CD4-positive, CD25-positive, alpha-beta regulatory T cell (primary cell): ENCODE data around the gene EIF4B. TPM values are rescaled to one million over a fixed set of nuclear protein-coding genes. Genes with fewer than 3 reads are reported as not detected.
"Not testable (repeated sequence)": the region's sequence is repeated elsewhere in the genome, so short reads cannot be mapped to it uniquely, and the experiment has no call there.

Experiments
- ATAC-seq, 2 donors: fragments of 150-1000 bp; cut with Tn5 transposase; one replicate each; pipeline ENCODE4 v1.10.0; 2021; ENCODE audit warnings: low read depth in 2 of 2, moderate number of reproducible peaks in 2 of 2, moderate library complexity in 1 of 2
- DNase-seq, 3 donors: peaks; one replicate each; pipeline versions ENCODE4 v3.0.0 to v3.0.0-alpha.2; 2012 to 2022; ENCODE audit warnings: mixed read lengths in 1 of 3
- H3K27ac ChIP-seq: one replicate; pipeline ENCODE4 v1.7.0; 2013; ENCODE audit warnings: mild to moderate bottlenecking, low read length; ENCODE audit not compliant: insufficient read depth, poor library complexity, severe bottlenecking
- H3K27me3 ChIP-seq: one replicate; pipeline ENCODE4 v1.7.0; 2013; ENCODE audit warnings: low read length; ENCODE audit not compliant: control insufficient read depth, insufficient read depth
- H3K36me3 ChIP-seq: one replicate; pipeline ENCODE4 v1.7.0; 2013; ENCODE audit warnings: mild to moderate bottlenecking, low read length, moderate library complexity; ENCODE audit not compliant: control insufficient read depth, insufficient read depth
- H3K4me1 ChIP-seq: 2 replicates; pipeline ENCODE4 v1.7.0; 2013; ENCODE audit warnings: mild to moderate bottlenecking, low read length; ENCODE audit not compliant: insufficient read depth, control insufficient read depth, poor library complexity, severe bottlenecking
- H3K4me3 ChIP-seq: one replicate; pipeline ENCODE4 v1.7.0; 2013; ENCODE audit warnings: low read depth, mild to moderate bottlenecking, low read length, moderate library complexity
- H3K9me3 ChIP-seq, 2 experiments: 1 replicate in 1 of 2; 2 replicates in 1 of 2; pipeline ENCODE4 v1.7.0; 2013; ENCODE audit warnings: low read length in 2 of 2, mild to moderate bottlenecking in 1 of 2, moderate library complexity in 1 of 2; ENCODE audit not compliant: control insufficient read depth in 2 of 2
- H3K27ac Mint-ChIP-seq, 3 donors: one replicate each; pipeline ENCODE4 v1.8.0; 2020 to 2022; ENCODE audit warnings: mild to moderate bottlenecking in 3 of 3, mixed read lengths in 3 of 3, moderate library complexity in 2 of 3
- H3K27me3 Mint-ChIP-seq: one replicate; pipeline ENCODE4 v1.8.0; 2022; ENCODE audit warnings: mild to moderate bottlenecking, mixed read lengths
- H3K36me3 Mint-ChIP-seq: one replicate; pipeline ENCODE4 v1.8.0; 2020; ENCODE audit warnings: mixed read lengths
- H3K4me1 Mint-ChIP-seq, 4 donors: one replicate each; pipeline ENCODE4 v1.8.0; 2020 to 2022; ENCODE audit warnings: mixed read lengths in 4 of 4, mild to moderate bottlenecking in 1 of 4
- H3K4me3 Mint-ChIP-seq, 4 donors: one replicate each; pipeline ENCODE4 v1.8.0; 2020 to 2022; ENCODE audit warnings: mild to moderate bottlenecking in 4 of 4, mixed read lengths in 4 of 4, moderate library complexity in 3 of 4
- H3K9me3 Mint-ChIP-seq, 7 donors: one replicate each; pipeline ENCODE4 v1.8.0; 2020 to 2022; ENCODE audit warnings: mixed read lengths in 7 of 7, mild to moderate bottlenecking in 3 of 7, moderate library complexity in 2 of 7
- polyA plus RNA-seq, 4 donors: library from polyadenylated mRNA; unstranded; fragments of 300-500 nt; fragmentation: Illumina TruSeq; gene quantifications; one replicate each; pipeline ENCODE4 v1.2.3, GENCODE V29; 2021
- total RNA-seq: library from RNA; stranded (reverse); gene quantifications from one replicate; pipeline ENCODE4 v1.2.3, GENCODE V29; 2022

The EIF4B gene
- total and polyA plus RNA-seq, 5 donors from 2014 or later = 71.3 to 506 (median 116) TPM

GRCh38 chr12:52988898-52989297, 17.4 kb upstream of the EIF4B start:
- Histone ChIP-seq H3K4me3 (no peak overlapping the region), H3K27ac (no peak overlapping the region), H3K27me3 (no peaks in the 10 kb centered on the region), H3K36me3 (no peaks in the 10 kb centered on the region), H3K9me3 (no peaks in the 10 kb centered on the region), H3K4me1 (no peaks in the 10 kb centered on the region)
- H3K36me3 Mint-ChIP-seq = no peaks in the 10 kb centered on the region
- H3K27me3 Mint-ChIP-seq = peaks cover 22% of the 10 kb centered on the region
- H3K9me3 Mint-ChIP-seq = peaks cover 0 to 1% (median 0%) of the 10 kb centered on the region in 7 donors
- H3K4me3 Mint-ChIP-seq = no peak overlapping the region
- DNase-seq (no peak), ATAC-seq (no peak)
- H3K4me1 Mint-ChIP-seq = no peaks in the 10 kb centered on the region
- H3K27ac Mint-ChIP-seq = no peak overlapping the region

GRCh38 chr12:52990206-52990605, 16.1 kb upstream of the EIF4B start:
- Mint-ChIP-seq H3K27me3 (peaks cover 17% of the 10 kb centered on the region), H3K4me3 (no peak overlapping the region), H3K36me3 (no peaks in the 10 kb centered on the region), H3K27ac (no peak overlapping the region), H3K9me3 (peaks cover 0 to 1% (median 0%) of the 10 kb centered on the region in 7 donors), H3K4me1 (no peaks in the 10 kb centered on the region)
- Histone ChIP-seq H3K27ac (no peak overlapping the region), H3K4me1 (no peaks in the 10 kb centered on the region), H3K4me3 (no peak overlapping the region), H3K27me3 (no peaks in the 10 kb centered on the region), H3K36me3 (no peaks in the 10 kb centered on the region), H3K9me3 (no peaks in the 10 kb centered on the region)
- DNase-seq (no peak), ATAC-seq (no peak)

GRCh38 chr12:52992240-52992639, 14.0 kb upstream of the EIF4B start:
- not testable (repeated sequence) for H3K27ac Mint-ChIP-seq, H3K27ac ChIP-seq, H3K27me3 ChIP-seq, H3K27me3 Mint-ChIP-seq, H3K9me3 Mint-ChIP-seq, H3K4me1 Mint-ChIP-seq, H3K9me3 ChIP-seq, DNase-seq, H3K4me1 ChIP-seq, ATAC-seq, H3K4me3 ChIP-seq, H3K36me3 ChIP-seq, H3K4me3 Mint-ChIP-seq, H3K36me3 Mint-ChIP-seq

GRCh38 chr12:52992699-52993557, 13.3 kb upstream of the EIF4B start:
- Mint-ChIP-seq H3K27me3 (peaks cover 11% of the 10 kb centered on the region), H3K4me3 (no peak overlapping the region), H3K4me1 (no peaks in the 10 kb centered on the region), H3K9me3 (peaks cover 0 to 1% (median 0%) of the 10 kb centered on the region in 7 donors), H3K27ac (no peak overlapping the region), H3K36me3 (no peaks in the 10 kb centered on the region)
- Histone ChIP-seq H3K27ac (no peak overlapping the region), H3K9me3 (no peaks in the 10 kb centered on the region), H3K4me3 (no peak overlapping the region), H3K36me3 (no peaks in the 10 kb centered on the region), H3K4me1 (no peaks in the 10 kb centered on the region), H3K27me3 (no peaks in the 10 kb centered on the region)
- ATAC-seq = no peak
- no peak for DNase-seq

- no peak for ATAC-seq
Measured at GRCh38 chr12:52993558-52993869, 12.7 kb upstream of the EIF4B start.

GRCh38 chr12:53004178-53004577, 2.1 kb upstream of the EIF4B start:
- H3K27ac ChIP-seq = no peak overlapping the region
- H3K27ac Mint-ChIP-seq = no peak overlapping the region
- no peak overlapping the region for H3K4me3 ChIP-seq
- peaks cover 7% of the 10 kb centered on the region for H3K36me3 Mint-ChIP-seq
- no peak for DNase-seq
- H3K9me3 ChIP-seq = no peaks in the 10 kb centered on the region
- no peak for ATAC-seq
- H3K36me3 ChIP-seq = peaks cover 5% of the 10 kb centered on the region
- peaks cover 2% of the 10 kb centered on the region for H3K27me3 ChIP-seq
- H3K4me3 Mint-ChIP-seq = peak overlapping the region in 3 of 4 donors; percentile 54 to 76 (median 66)
- H3K27me3 Mint-ChIP-seq = peaks cover 18% of the 10 kb centered on the region
- H3K9me3 Mint-ChIP-seq = no peaks in the 10 kb centered on the region
- H3K4me1 ChIP-seq = peaks cover 33% of the 10 kb centered on the region
- peaks cover 14 to 39% (median 28%) of the 10 kb centered on the region in 4 donors for H3K4me1 Mint-ChIP-seq

More at GRCh38 chr12:52993558-52993869, 12.7 kb upstream of the EIF4B start:
- no peaks in the 10 kb centered on the region for H3K27me3 ChIP-seq
- no peak overlapping the region for H3K27ac ChIP-seq
- H3K9me3 ChIP-seq = no peaks in the 10 kb centered on the region
- Mint-ChIP-seq H3K4me1 (no peaks in the 10 kb centered on the region), H3K27me3 (peaks cover 13% of the 10 kb centered on the region), H3K4me3 (no peak overlapping the region), H3K36me3 (no peaks in the 10 kb centered on the region), H3K27ac (no peak overlapping the region), H3K9me3 (peaks cover 0 to 1% (median 0%) of the 10 kb centered on the region in 7 donors)
- DNase-seq = no peak
- H3K4me3 ChIP-seq = no peak overlapping the region
- no peaks in the 10 kb centered on the region for H3K36me3 ChIP-seq
- H3K4me1 ChIP-seq = no peaks in the 10 kb centered on the region

- Mint-ChIP-seq H3K27me3 (peaks cover 16% of the 10 kb centered on the region), H3K9me3 (no peaks in the 10 kb centered on the region), H3K36me3 (peaks cover 7% of the 10 kb centered on the region), H3K27ac (peak overlapping the region in 1 of 3 donors; percentile 63), H3K4me1 (peaks cover 16 to 43% (median 29%) of the 10 kb centered on the region in 4 donors), H3K4me3 (peak overlapping the region; percentile 54 to 86 (median 73))
- Histone ChIP-seq H3K4me3 (no peak overlapping the region), H3K4me1 (peaks cover 37% of the 10 kb centered on the region), H3K9me3 (no peaks in the 10 kb centered on the region), H3K27ac (no peak overlapping the region), H3K36me3 (peaks cover 8% of the 10 kb centered on the region), H3K27me3 (peaks cover 1% of the 10 kb centered on the region)
- ATAC-seq = no peak
- DNase-seq = no peak
Measured at GRCh38 chr12:53004582-53004981, 1.7 kb upstream of the EIF4B start.
